BLaER1 treated with 17β-estradiol and CSF1 and Interleukin-3, amounts not matched to agents 10 nM and 100 nM (cell line): ENCODE results near the gene LRCH1.
A peak's percentile ranks its signal among the peaks of the same experiment; 100 is the strongest.

Source experiments
- H3K27ac ChIP-seq, 11 experiments: shearing (Covaris generic); formaldehyde crosslinking; 2 replicates each; pipeline ENCODE4 v1.8.1; 2022
- H3K27me3 ChIP-seq, 11 experiments: shearing (Covaris generic); formaldehyde crosslinking; 2 replicates each; pipeline ENCODE4 v1.8.1; 2022
- H3K36me3 ChIP-seq, 11 experiments: shearing (Covaris generic); formaldehyde crosslinking; 2 replicates each; pipeline ENCODE4 v1.8.1; 2022
- H3K4me1 ChIP-seq, 10 experiments: shearing (Covaris generic); formaldehyde crosslinking; 2 replicates each; pipeline ENCODE4 v1.8.1; 2022
- H3K4me2 ChIP-seq, 11 experiments: shearing (Covaris generic); formaldehyde crosslinking; 2 replicates each; pipeline ENCODE4 v1.8.1; 2022
- H3K4me3 ChIP-seq, 10 experiments: shearing (Covaris generic); formaldehyde crosslinking; 2 replicates each; pipeline ENCODE4 v1.8.1; 2022
- H3K9ac ChIP-seq, 11 experiments: shearing (Covaris generic); formaldehyde crosslinking; 2 replicates each; pipeline ENCODE4 v1.8.1; 2022
- H3K9me3 ChIP-seq, 11 experiments: shearing (Covaris generic); formaldehyde crosslinking; replicated peaks in 1 of 11; 2 replicates each; pipeline ENCODE4 v1.8.1; 2022
- H4K20me1 ChIP-seq, 11 experiments: shearing (Covaris generic); formaldehyde crosslinking; 2 replicates each; pipeline ENCODE4 v1.8.1; 2022
- Cebpa-rat ChIP-seq, 11 experiments: shearing (Covaris generic); IDR thresholded peaks; 2 replicates each; pipeline ENCODE4 v1.8.1; 2022

LRCH1 gene

DNA sequence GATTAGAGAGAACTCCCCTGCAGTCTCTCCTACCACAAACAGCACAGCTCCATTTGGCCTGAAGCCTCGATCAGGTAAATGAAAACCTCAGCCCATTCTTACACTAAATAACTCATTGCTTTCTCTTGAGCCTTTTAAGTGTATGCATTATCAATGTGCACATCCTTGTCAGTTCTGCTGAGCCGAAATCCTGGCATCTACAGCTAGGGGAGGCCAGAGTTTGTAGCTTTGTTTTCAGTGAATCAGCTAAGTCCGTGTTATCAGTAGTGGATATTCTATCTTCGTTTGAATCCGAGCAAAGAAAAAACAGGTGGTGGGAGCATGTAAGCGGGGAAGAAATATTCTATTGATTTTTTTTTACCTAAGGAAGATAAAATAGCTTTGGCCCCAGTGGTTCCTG is 159.6 kb downstream of the LRCH1 start:
- H3K27ac ChIP-seq, result no peak overlapping the region

DNA sequence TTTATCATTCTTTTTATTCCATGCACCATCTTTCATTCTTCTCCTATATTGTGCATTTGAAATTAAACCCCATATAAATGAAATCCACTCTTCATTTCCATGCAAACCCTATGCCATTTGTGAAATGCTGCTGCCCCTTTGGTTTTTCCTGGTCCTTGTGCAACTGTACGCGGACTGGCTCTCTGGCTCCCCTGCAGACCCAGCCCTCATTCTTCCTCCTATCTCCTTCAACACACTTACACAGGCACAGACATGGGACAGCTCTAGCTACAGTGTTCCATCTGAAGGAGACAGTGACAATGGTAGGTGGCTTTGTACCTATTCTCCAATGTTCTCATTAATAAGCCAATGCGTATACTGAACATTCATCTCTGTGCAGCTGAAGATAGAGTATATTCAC is 162.4 kb downstream of the LRCH1 start:
- H3K36me3 ChIP-seq, result peaks cover 40 to 68% (median 47%) of the 10 kb centered on the region in 11 experiments
- H3K27me3 ChIP-seq, result no peaks in the 10 kb centered on the region
- H3K4me2 ChIP-seq, result no peak overlapping the region
- peaks cover 0 to 10% (median 6%) of the 10 kb centered on the region in 10 experiments; a peak in 11 of 20 replicates for H3K4me1 ChIP-seq
- H3K4me3 ChIP-seq, result no peak overlapping the region
- H4K20me1 ChIP-seq, result peaks cover 0 to 11% (median 0%) of the 10 kb centered on the region in 11 experiments; a peak in 3 of 22 replicates
- TF ChIP-seq Cebpa-rat (IDR thresholded peaks at IDR 0.05), result no peak
- no peak overlapping the region for H3K9ac ChIP-seq
- H3K27ac ChIP-seq, result no peak overlapping the region
- no peaks in the 10 kb centered on the region for H3K9me3 ChIP-seq

More for the DNA sequence above, 159.6 kb downstream of the LRCH1 start:
- Histone ChIP-seq H3K4me2 (no peak overlapping the region), H3K4me1 (no peaks in the 10 kb centered on the region), H3K4me3 (no peak overlapping the region), H3K9me3 (no peaks in the 10 kb centered on the region), H3K9ac (no peak overlapping the region), H3K36me3 (peaks cover 61 to 88% (median 75%) of the 10 kb centered on the region in 11 experiments), H3K27me3 (no peaks in the 10 kb centered on the region), H4K20me1 (peaks cover 0 to 11% (median 0%) of the 10 kb centered on the region in 11 experiments; a peak in 2 of 22 replicates)
- no peak for TF ChIP-seq Cebpa-rat (IDR thresholded peaks at IDR 0.05)

DNA sequence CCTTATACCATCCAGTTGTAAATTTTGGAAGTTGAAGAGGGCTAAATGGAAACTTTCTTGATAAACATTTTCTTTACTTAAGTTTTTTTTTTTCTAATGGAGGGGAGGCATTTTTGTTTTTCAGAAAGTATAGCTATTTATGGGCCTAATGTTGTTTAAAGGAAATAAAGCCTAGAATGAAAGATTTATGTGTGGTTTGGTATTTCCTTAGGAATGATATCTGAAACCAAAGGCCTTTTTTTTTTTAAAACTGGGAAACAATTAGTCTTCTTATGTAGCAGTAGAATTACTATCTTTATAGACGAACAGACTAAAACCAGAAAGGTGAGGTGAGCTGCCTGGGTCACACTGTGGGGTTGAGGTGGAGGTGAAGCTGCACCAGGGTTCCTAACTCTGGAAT is 163.9 kb downstream of the LRCH1 start:
- H3K27me3 ChIP-seq, result no peaks in the 10 kb centered on the region
- no peaks in the 10 kb centered on the region for H3K9me3 ChIP-seq
- no peak overlapping the region for H3K4me2 ChIP-seq
- H3K4me1 ChIP-seq, result peaks cover 0 to 10% (median 6%) of the 10 kb centered on the region in 10 experiments; a peak in 11 of 20 replicates
- H3K4me3 ChIP-seq, result no peak overlapping the region
- peaks cover 26 to 57% (median 34%) of the 10 kb centered on the region in 11 experiments for H3K36me3 ChIP-seq
- no peak overlapping the region for H3K27ac ChIP-seq
- H4K20me1 ChIP-seq, result peaks cover 0 to 14% (median 0%) of the 10 kb centered on the region in 11 experiments; a peak in 4 of 22 replicates
- no peak overlapping the region for H3K9ac ChIP-seq
- no peak for TF ChIP-seq Cebpa-rat (IDR thresholded peaks at IDR 0.05)

DNA sequence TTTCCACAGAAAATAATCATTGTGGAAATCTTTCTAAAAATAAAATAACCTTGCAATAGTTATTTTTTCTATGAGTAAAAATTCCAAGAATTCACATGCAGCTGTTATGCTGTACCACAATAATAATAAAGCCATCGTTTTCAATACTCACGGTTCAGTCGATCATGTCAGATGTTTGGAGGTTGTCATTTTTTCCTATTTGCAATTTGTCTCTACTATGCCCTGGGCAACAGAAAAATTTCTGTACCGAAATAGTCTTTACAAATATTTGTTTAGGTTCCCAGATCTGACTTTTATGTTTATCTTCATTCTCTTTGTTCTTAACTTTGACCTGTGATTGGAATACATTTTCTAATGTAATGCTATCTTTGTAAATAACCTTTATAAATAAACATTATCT is 164.3 kb downstream of the LRCH1 start:
- Histone ChIP-seq H3K36me3 (peaks cover 25 to 57% (median 32%) of the 10 kb centered on the region in 11 experiments), H3K4me2 (no peak overlapping the region), H3K27ac (no peak overlapping the region), H3K27me3 (no peaks in the 10 kb centered on the region), H3K9me3 (no peaks in the 10 kb centered on the region), H3K4me3 (no peak overlapping the region), H3K9ac (no peak overlapping the region), H4K20me1 (peaks cover 0 to 14% (median 0%) of the 10 kb centered on the region in 11 experiments; a peak in 4 of 22 replicates), H3K4me1 (peaks cover 0 to 10% (median 6%) of the 10 kb centered on the region in 10 experiments; a peak in 11 of 20 replicates)
- no peak for TF ChIP-seq Cebpa-rat (IDR thresholded peaks at IDR 0.05)

DNA sequence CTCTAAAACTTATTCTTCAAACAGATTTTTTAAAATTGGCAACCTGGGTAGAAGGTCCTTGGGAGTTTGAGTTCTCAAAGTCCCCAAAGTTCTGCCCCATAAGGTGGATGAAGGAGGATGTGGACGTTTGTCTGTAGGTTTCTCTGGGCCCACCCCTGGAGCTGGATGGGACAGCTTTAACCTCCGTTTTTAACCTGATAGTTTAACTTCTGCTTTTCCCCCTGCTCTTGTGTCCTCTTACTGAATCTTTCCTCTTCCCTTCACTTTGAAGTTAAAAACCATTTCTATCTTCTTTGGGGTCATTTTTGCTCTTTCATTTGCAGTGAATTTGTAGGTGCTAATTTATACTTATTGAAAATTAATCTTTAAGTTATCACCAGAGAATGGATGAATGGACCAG is 164.9 kb downstream of the LRCH1 start:
- H3K4me1 ChIP-seq, result peaks cover 0 to 10% (median 6%) of the 10 kb centered on the region in 10 experiments; a peak in 11 of 20 replicates
- H3K9me3 ChIP-seq, result no peaks in the 10 kb centered on the region
- H3K9ac ChIP-seq, result no peak overlapping the region
- H3K36me3 ChIP-seq, result peaks cover 25 to 57% (median 31%) of the 10 kb centered on the region in 11 experiments; a peak in 21 of 22 replicates
- H3K27me3 ChIP-seq, result no peaks in the 10 kb centered on the region
- peaks cover 0 to 14% (median 0%) of the 10 kb centered on the region in 11 experiments; a peak in 4 of 22 replicates for H4K20me1 ChIP-seq
- TF ChIP-seq Cebpa-rat (IDR thresholded peaks at IDR 0.05), result no peak
- H3K4me3 ChIP-seq, result no peak overlapping the region
- no peak overlapping the region for H3K4me2 ChIP-seq
- H3K27ac ChIP-seq, result no peak overlapping the region

DNA sequence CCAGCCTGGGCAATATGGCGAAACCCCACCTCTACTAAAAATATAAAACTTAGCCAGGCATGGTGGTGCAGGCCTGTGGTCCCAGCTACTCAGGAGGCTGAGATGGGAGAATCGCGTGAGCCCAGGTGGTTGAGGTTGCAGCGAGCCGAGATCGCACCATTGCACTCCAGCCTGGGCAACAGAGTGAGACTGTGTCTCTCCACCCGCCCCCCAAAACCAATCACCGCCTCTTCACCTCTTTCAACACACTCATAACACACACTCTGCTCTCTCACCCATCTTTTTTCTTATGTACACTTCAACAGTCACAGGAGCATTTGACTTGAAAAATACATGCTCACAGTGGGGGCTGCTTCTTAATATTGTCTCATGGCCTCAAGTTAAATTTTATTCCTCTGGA is 167.2 kb downstream of the LRCH1 start:
- TF ChIP-seq Cebpa-rat (IDR thresholded peaks at IDR 0.05), result no peak

DNA sequence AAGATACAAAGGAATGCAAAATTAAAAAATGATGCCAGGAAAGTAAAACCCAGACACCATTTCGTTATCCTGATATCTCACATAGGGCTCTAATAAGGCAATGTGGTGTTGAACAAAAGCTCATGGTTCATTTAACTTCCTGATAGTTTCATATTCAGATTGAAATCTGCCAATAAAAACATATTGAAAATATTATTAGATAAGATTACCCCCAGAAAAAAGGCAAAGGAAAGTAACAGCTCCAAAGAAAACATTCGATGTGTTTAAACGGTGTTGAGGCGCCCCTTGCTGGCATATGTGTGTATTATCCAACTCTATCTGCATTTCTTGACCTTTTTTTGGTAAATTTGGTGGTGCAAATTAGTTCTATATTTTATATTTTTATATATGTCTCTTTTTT is 168.1 kb downstream of the LRCH1 start:
- no peak for TF ChIP-seq Cebpa-rat (IDR thresholded peaks at IDR 0.05)
- Histone ChIP-seq H3K27ac (no peak overlapping the region), H3K4me1 (peaks cover 0 to 10% (median 6%) of the 10 kb centered on the region in 10 experiments; a peak in 11 of 20 replicates), H3K4me3 (no peak overlapping the region), H3K9me3 (peaks cover 0 to 12% (median 8%) of the 10 kb centered on the region in 11 experiments; a peak in 12 of 22 replicates), H3K36me3 (peaks cover 38 to 58% (median 43%) of the 10 kb centered on the region in 11 experiments), H3K4me2 (no peak overlapping the region), H3K9ac (no peak overlapping the region), H4K20me1 (peaks cover 0 to 9% (median 0%) of the 10 kb centered on the region in 11 experiments; a peak in 3 of 22 replicates), H3K27me3 (no peaks in the 10 kb centered on the region)

More for the DNA sequence above, 167.2 kb downstream of the LRCH1 start:
- Histone ChIP-seq H3K27ac (no peak overlapping the region), H3K4me2 (peak overlapping the region in 5 of 11 experiments; percentile 6 to 36 (median 16); a peak in 5 of 22 replicates), H4K20me1 (peaks cover 0 to 9% (median 0%) of the 10 kb centered on the region in 11 experiments; a peak in 4 of 22 replicates), H3K36me3 (peaks cover 36 to 58% (median 42%) of the 10 kb centered on the region in 11 experiments), H3K9ac (peak overlapping the region in 2 of 11 experiments; percentile 14 to 16; a peak in 1 of 22 replicates), H3K27me3 (no peaks in the 10 kb centered on the region), H3K4me1 (peaks cover 0 to 10% (median 6%) of the 10 kb centered on the region in 10 experiments; a peak in 11 of 20 replicates), H3K4me3 (no peak overlapping the region), H3K9me3 (peaks cover 0 to 12% (median 8%) of the 10 kb centered on the region in 11 experiments; a peak in 12 of 22 replicates)

DNA sequence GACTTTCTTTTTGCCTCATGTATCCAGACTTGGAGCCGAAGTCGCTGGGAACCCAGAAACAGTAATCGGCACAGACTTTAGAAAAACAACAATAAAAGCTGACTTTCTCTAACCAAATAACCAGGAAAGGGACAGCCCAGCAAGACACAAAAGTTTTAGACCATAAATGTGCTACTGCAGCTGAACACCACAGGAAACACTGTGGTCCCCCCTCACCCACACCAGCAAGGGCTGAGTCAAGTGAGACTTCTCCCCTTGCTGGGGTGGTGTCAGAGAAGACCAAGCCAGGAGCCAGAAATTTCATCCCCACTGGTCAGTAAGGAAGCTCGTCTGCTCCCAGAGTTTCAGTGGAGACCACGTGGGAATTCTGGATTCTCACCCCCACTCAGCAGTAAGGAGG is 173.4 kb downstream of the LRCH1 start:
- no peak overlapping the region for H3K4me2 ChIP-seq
- no peak overlapping the region for H3K27ac ChIP-seq

DNA sequence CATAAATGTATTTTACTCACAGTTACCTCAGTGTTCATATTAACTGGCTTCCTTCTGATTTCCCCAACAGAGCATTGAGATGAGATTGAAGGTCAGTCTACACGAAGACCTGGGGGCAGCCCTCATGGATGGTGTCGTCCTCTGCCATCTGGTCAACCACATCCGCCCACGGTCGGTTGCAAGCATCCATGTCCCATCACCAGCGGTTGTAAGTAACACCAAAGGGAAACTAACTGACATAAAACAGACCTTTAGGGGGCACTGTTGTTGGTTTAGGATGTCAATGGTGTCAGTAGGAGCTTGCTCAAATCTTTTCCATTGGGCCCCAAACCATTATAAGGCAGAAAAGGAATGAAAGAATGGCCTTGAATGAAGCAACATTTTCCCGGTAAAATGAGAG is 175.8 kb downstream of the LRCH1 start:
- Histone ChIP-seq H3K27me3 (no peaks in the 10 kb centered on the region), H3K9ac (no peak overlapping the region), H3K4me1 (peaks cover 0 to 4% (median 0%) of the 10 kb centered on the region in 10 experiments; a peak in 2 of 20 replicates), H3K27ac (no peak overlapping the region), H3K9me3 (peaks cover 0 to 12% (median 8%) of the 10 kb centered on the region in 11 experiments; a peak in 12 of 22 replicates), H4K20me1 (no peaks in the 10 kb centered on the region; a peak in 2 of 22 replicates), H3K4me2 (no peak overlapping the region), H3K4me3 (no peak overlapping the region), H3K36me3 (peaks cover 93 to 100% (median 97%) of the 10 kb centered on the region in 11 experiments)
- no peak for TF ChIP-seq Cebpa-rat (IDR thresholded peaks at IDR 0.05)

More for the DNA sequence above, 173.4 kb downstream of the LRCH1 start:
- H3K9me3 ChIP-seq, result peaks cover 0 to 12% (median 8%) of the 10 kb centered on the region in 11 experiments; a peak in 12 of 22 replicates
- H3K9ac ChIP-seq, result no peak overlapping the region
- H4K20me1 ChIP-seq, result peaks cover 0 to 4% (median 0%) of the 10 kb centered on the region in 11 experiments; a peak in 2 of 22 replicates
- no peak overlapping the region for H3K4me3 ChIP-seq
- H3K36me3 ChIP-seq, result peaks cover 88 to 100% (median 93%) of the 10 kb centered on the region in 11 experiments
- TF ChIP-seq Cebpa-rat (IDR thresholded peaks at IDR 0.05), result no peak
- no peaks in the 10 kb centered on the region for H3K27me3 ChIP-seq
- peaks cover 0 to 4% (median 0%) of the 10 kb centered on the region in 10 experiments; a peak in 2 of 20 replicates for H3K4me1 ChIP-seq
